Right lobe of liver (tissue), 6 donors: ENCODE measurements around the gene ASIC2. TPM values are rescaled to one million over a fixed set of nuclear protein-coding genes. Genes with fewer than 3 reads are reported as not detected.
A peak's percentile ranks its signal among the peaks of the same experiment; 100 is the strongest.

Experiments used
- ATAC-seq, 4 donors: fragments of 200-7000 bp; cut with Tn5 transposase; one replicate each; pipeline ENCODE4 v1.9.1; 2020; ENCODE audit warnings: mild to moderate bottlenecking in 4 of 4, moderate library complexity in 4 of 4
- DNase-seq, 3 donors: peaks; one replicate each; pipeline ENCODE4 v3.0.0-alpha.2; 2020
- H3K27ac ChIP-seq, 3 donors: fragments of 200-600 bp; one replicate each; pipeline ENCODE4 v1.8.0; 2022
- H3K27me3 ChIP-seq, 2 donors: fragments of 200-600 bp; one replicate each; pipeline ENCODE4 v1.8.0; 2022
- H3K36me3 ChIP-seq, 4 donors: fragments of 200-600 bp; sonication (generic) in 1 of 4; one replicate each; pipeline versions ENCODE4 v1.5.1 to v1.8.0; 2017 to 2022; ENCODE audit warnings: control low read depth in 1 of 4
- H3K4me1 ChIP-seq, 4 donors: fragments of 200-600 bp; sonication (generic) in 1 of 4; one replicate each; pipeline versions ENCODE4 v1.5.1 to v1.8.0; 2017 to 2022; ENCODE audit warnings: control low read depth in 1 of 4
- H3K4me3 ChIP-seq, 3 donors: fragments of 200-600 bp; one replicate each; pipeline ENCODE4 v1.8.0; 2022
- H3K9me3 ChIP-seq, 4 donors: fragments of 200-600 bp; sonication (generic) in 1 of 4; one replicate each; pipeline versions ENCODE4 v1.5.1 to v1.8.0; 2017 to 2022; ENCODE audit warnings: control low read depth in 1 of 4
- POLR2A ChIP-seq: fragments of 450-650 bp; IDR thresholded peaks from one replicate; pipeline ENCODE4 v1.6.1; 2017; ENCODE audit warnings: antibody characterized with exemption, mild to moderate bottlenecking
- WGBS: methylation state at CpG from one replicate; pipeline ENCODE4 v1.1.6; 2018; ENCODE audit warnings: low coverage, low lambda C conversion rate; ENCODE audit not compliant: insufficient coverage; ENCODE audit errors: missing lambda C conversion rate; 5-methylcytosine and 5-hydroxymethylcytosine counted together
- intact Hi-C, 2 donors: fragments of 100-400 bp; cut with DNase I; formaldehyde crosslinking; loops; one replicate each; pipeline versions ENCODE4 v1.11.2 to v1.14.1; 2022
- total RNA-seq, 6 experiments: library from RNA; depleted of rRNA in 2 of 6; stranded (reverse); fragments of >200 nt in 2 of 6; fragmentation: NEBNext Ultra II Directional in 3 of 6; extraction: Animal tissue kit (Norgen Biotek cat#: 25700) in 3 of 6; gene quantifications; one replicate each; pipeline versions ENCODE4 v1.1.0 to v1.2.4, GENCODE V29; 2016 to 2023
- TF ChIP-seq, protein P1 (sequence below), 4 donors: fragments of 200-600 bp in 3 of 4; fragments of 450-650 bp in 1 of 4; IDR thresholded peaks; one replicate each; pipeline versions ENCODE4 v1.5.1 to v1.8.0; 2016 to 2022; ENCODE audit warnings: antibody characterized with exemption in 4 of 4, mild to moderate bottlenecking in 2 of 4
- donor health status: DM: no; HTN: yes; CAD: no.
- donor health status: DM: no; HTN: no; CAD: no.
- donor health status: DM: no; HTN: no; CAD: no.
- donor health status: DM: no; HTN: yes; CAD: no.
- donor health status: DM: no; HTN: yes; CAD: no.

Gene ASIC2
- total RNA-seq, 6 experiments from 2014 or later, result 0.11 to 0.31 (median 0.12) TPM; not detected in 3

DNA sequence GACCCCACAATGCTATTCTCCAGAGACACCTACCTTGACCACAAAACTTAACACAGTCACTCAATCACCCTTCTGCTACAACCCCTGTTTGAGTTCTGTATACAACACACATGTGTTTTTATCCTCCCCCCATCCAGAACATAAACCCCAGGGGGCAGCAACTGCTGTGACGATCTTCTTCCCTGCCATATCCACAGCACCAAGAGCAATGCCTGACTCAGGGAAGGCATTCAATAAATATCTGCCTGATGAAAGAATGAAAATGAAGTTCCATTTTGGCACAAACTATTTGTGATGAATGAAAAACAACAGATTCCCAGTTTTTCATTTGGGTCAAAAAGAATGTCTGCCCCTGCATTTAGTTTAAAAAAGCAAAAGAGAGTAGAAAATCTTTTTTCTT, 27.0 kb downstream of the ASIC2 start:
- H3K27me3 ChIP-seq, result no peaks in the 10 kb centered on the region
- no peak overlapping the region for H3K27ac ChIP-seq
- no peak overlapping the region for H3K4me3 ChIP-seq
- ATAC-seq (no peak), DNase-seq (no peak)
- intact Hi-C loops, result no loop called here
- TF ChIP-seq, protein P1, sequence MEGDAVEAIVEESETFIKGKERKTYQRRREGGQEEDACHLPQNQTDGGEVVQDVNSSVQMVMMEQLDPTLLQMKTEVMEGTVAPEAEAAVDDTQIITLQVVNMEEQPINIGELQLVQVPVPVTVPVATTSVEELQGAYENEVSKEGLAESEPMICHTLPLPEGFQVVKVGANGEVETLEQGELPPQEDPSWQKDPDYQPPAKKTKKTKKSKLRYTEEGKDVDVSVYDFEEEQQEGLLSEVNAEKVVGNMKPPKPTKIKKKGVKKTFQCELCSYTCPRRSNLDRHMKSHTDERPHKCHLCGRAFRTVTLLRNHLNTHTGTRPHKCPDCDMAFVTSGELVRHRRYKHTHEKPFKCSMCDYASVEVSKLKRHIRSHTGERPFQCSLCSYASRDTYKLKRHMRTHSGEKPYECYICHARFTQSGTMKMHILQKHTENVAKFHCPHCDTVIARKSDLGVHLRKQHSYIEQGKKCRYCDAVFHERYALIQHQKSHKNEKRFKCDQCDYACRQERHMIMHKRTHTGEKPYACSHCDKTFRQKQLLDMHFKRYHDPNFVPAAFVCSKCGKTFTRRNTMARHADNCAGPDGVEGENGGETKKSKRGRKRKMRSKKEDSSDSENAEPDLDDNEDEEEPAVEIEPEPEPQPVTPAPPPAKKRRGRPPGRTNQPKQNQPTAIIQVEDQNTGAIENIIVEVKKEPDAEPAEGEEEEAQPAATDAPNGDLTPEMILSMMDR (IDR thresholded peaks at IDR 0.05), result no peak
- TF ChIP-seq POLR2A, result no peak
- WGBS, result 10% methylated on average over 1 of the region's 1 CpG
- no peaks in the 10 kb centered on the region for H3K9me3 ChIP-seq
- H3K36me3 ChIP-seq, result no peaks in the 10 kb centered on the region
- H3K4me1 ChIP-seq, result no peaks in the 10 kb centered on the region

- TF ChIP-seq, protein P1 (IDR thresholded peaks at IDR 0.05), result no peak
- no peak for TF ChIP-seq POLR2A
- H3K27me3 ChIP-seq, result no peaks in the 10 kb centered on the region
- intact Hi-C loops, result no loop called here
- H3K27ac ChIP-seq, result no peak overlapping the region
- DNase-seq (no peak), ATAC-seq (no peak)
- H3K4me1 ChIP-seq, result no peaks in the 10 kb centered on the region
- 47% methylated on average over 3 of the region's 4 CpGs for WGBS
- H3K9me3 ChIP-seq, result no peaks in the 10 kb centered on the region
- H3K4me3 ChIP-seq, result no peak overlapping the region
- no peaks in the 10 kb centered on the region for H3K36me3 ChIP-seq
Observed at GRCh38 chr17:33263396-33263795, 29.7 kb downstream of the ASIC2 start.

DNA sequence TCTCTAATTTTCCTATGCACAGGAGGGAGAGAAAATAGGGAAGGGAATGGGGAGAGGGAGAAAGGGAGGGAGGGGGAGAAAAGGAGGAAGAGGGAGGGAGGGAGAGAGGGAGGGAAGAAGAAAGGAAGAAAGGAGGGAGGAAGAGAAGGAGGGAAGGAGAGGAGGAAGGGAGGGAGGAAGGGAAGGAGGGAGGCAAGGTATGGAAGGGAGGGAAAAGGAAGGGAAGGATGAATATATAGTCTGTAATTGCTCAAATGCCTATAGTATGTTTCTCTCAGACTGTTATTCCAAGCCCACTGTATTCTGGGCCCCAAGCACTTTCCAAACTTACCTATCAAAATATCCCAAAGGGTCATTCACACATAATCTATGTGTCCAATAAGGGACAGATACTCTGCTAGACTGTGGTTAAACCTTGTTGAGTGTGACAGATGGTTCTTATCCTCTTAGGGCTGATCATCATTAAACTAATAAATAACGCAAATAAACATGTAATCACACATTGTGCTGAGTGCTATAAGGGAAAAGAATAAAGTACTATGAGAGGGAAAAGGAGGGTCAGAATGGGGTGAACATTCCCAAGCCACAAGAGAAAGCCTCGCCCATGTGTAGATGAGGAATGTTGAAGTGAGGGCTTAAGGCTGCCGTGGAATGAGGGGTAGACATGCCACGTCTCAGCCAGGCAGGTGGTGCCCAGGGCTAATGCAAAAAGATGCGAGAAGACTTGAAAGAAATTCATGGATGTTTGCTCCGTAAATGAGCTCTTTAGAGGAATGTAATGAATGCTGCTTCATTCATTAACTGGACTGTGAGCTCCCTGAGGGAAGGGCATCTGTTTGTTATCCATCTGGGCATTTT, 30.6 kb downstream of the ASIC2 start:
- ATAC-seq (no peak), DNase-seq (no peak)
- Histone ChIP-seq H3K9me3 (no peaks in the 10 kb centered on the region), H3K36me3 (no peaks in the 10 kb centered on the region), H3K27me3 (no peaks in the 10 kb centered on the region), H3K4me1 (no peaks in the 10 kb centered on the region), H3K27ac (no peak overlapping the region), H3K4me3 (no peak overlapping the region)
- TF ChIP-seq, protein P1 (IDR thresholded peaks at IDR 0.05), result no peak
- TF ChIP-seq POLR2A, result no peak
- WGBS, result 41% methylated on average over 6 of the region's 6 CpGs
- intact Hi-C loops, result no loop called here

DNA sequence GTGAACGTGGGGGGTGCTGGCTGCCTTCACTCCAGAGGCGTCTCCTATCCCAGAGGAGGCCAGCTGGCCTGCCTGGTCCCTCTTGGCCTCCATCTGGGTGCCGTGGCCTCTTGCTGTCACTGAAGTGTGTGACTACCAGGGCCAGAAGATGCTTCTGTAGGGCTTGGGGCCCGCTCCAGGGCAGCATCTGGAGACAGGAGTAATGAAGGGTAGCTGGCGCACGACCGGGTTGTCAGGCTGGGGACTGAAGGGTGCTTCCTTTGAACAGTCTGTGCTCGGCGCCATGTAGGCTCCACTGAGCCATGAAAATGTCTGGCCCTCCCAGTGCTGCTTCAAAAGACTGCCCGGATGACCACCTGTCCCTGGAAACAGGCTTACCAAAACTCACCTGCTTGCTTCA, 31.3 kb downstream of the ASIC2 start:
- ATAC-seq (peak in 1 of 4 donors; percentile 19), DNase-seq (no peak)
- Histone ChIP-seq H3K27me3 (no peaks in the 10 kb centered on the region), H3K27ac (no peak overlapping the region), H3K36me3 (no peaks in the 10 kb centered on the region), H3K4me3 (no peak overlapping the region), H3K4me1 (no peaks in the 10 kb centered on the region), H3K9me3 (no peaks in the 10 kb centered on the region)
- intact Hi-C loops, result no loop called here
- WGBS, result 67% methylated on average over 1 of the region's 10 CpGs
- no peak for TF ChIP-seq POLR2A
- TF ChIP-seq, protein P1 (IDR thresholded peaks at IDR 0.05), result no peak
